HFFc6 (cell line): Measurements from ENCODE around the gene LZTFL1. TPM values are rescaled to one million over a fixed set of nuclear protein-coding genes. Genes with fewer than 3 reads are reported as not detected.

ENCODE experiments used
- DNase-seq: peaks from one replicate; pipeline ENCODE4 v3.0.0-alpha.2; 2018
- H3K27ac Mint-ChIP-seq: 2 replicates; pipeline ENCODE4 v1.8.0; 2020; ENCODE audit warnings: mild to moderate bottlenecking, mixed read lengths
- H3K27me3 Mint-ChIP-seq: 2 replicates; pipeline ENCODE4 v1.8.0; 2021; ENCODE audit warnings: mild to moderate bottlenecking, moderate library complexity, mixed read lengths; ENCODE audit not compliant: insufficient read depth
- H3K36me3 Mint-ChIP-seq: 2 replicates; pipeline ENCODE4 v1.8.0; 2021; ENCODE audit warnings: low read depth, mixed read lengths
- H3K4me1 Mint-ChIP-seq: 2 replicates; pipeline ENCODE4 v1.8.0; 2020; ENCODE audit warnings: low read depth, mixed read lengths
- H3K4me3 Mint-ChIP-seq: 2 replicates; pipeline ENCODE4 v1.8.0; 2020; ENCODE audit warnings: mild to moderate bottlenecking, moderate library complexity, mixed read lengths
- H3K9me3 Mint-ChIP-seq: 2 replicates; pipeline ENCODE4 v1.8.0; 2020; ENCODE audit warnings: mild to moderate bottlenecking, mixed read lengths
- CTCF ChIP-seq: fragments of 200-600 bp; sonication (generic); IDR thresholded peaks from 2 replicates; pipeline ENCODE4 v1.5.0; 2021; ENCODE audit warnings: antibody characterized with exemption, mild to moderate bottlenecking
- total RNA-seq, 6 experiments: library from RNA; stranded (reverse); fragmentation: NEBNext Ultra II Directional; extraction: Animal tissue kit (Norgen Biotek cat#: 25700); gene quantifications; 2 replicates in 1 of 6; 3 replicates in 5 of 6; pipeline ENCODE4 v1.2.3, GENCODE V29; 2021

The LZTFL1 gene
- total RNA-seq, 6 experiments from 2014 or later = 13.0 to 20.0 (median 15.8) TPM

GRCh38 chr3:45782381-45782780, 59.5 kb downstream of the LZTFL1 start:
- no peak overlapping the region for H3K27ac Mint-ChIP-seq
- no peak for TF ChIP-seq CTCF
- DNase-seq = no peak
- no peak overlapping the region for H3K4me3 Mint-ChIP-seq
- peaks cover 50% of the 10 kb centered on the region for H3K27me3 Mint-ChIP-seq
- H3K4me1 Mint-ChIP-seq = no peaks in the 10 kb centered on the region
- H3K36me3 Mint-ChIP-seq = no peaks in the 10 kb centered on the region
- H3K9me3 Mint-ChIP-seq = no peaks in the 10 kb centered on the region

GRCh38 chr3:45781841-45782240, 60.1 kb downstream of the LZTFL1 start:
- Mint-ChIP-seq H3K9me3 (no peaks in the 10 kb centered on the region), H3K4me3 (no peak overlapping the region), H3K27me3 (peaks cover 49% of the 10 kb centered on the region), H3K36me3 (no peaks in the 10 kb centered on the region), H3K27ac (no peak overlapping the region), H3K4me1 (no peaks in the 10 kb centered on the region)
- TF ChIP-seq CTCF = no peak
- no peak for DNase-seq

GRCh38 chr3:45781271-45781670, 60.6 kb downstream of the LZTFL1 start:
- Mint-ChIP-seq H3K4me1 (no peaks in the 10 kb centered on the region), H3K4me3 (no peak overlapping the region), H3K27ac (no peak overlapping the region), H3K9me3 (no peaks in the 10 kb centered on the region), H3K36me3 (no peaks in the 10 kb centered on the region), H3K27me3 (peaks cover 49% of the 10 kb centered on the region)
- no peak for DNase-seq
- TF ChIP-seq CTCF = no peak

- no peak for TF ChIP-seq CTCF
- DNase-seq = no peak
- Mint-ChIP-seq H3K36me3 (no peaks in the 10 kb centered on the region), H3K27me3 (peaks cover 46% of the 10 kb centered on the region), H3K9me3 (no peaks in the 10 kb centered on the region), H3K27ac (no peak overlapping the region), H3K4me3 (no peak overlapping the region), H3K4me1 (no peaks in the 10 kb centered on the region)
Measured at GRCh38 chr3:45779746-45780735, 61.9 kb downstream of the LZTFL1 start.

GRCh38 chr3:45778761-45779201, 63.1 kb downstream of the LZTFL1 start:
- no peak for TF ChIP-seq CTCF
- H3K27me3 Mint-ChIP-seq = peaks cover 42% of the 10 kb centered on the region
- H3K36me3 Mint-ChIP-seq = no peaks in the 10 kb centered on the region
- DNase-seq = no peak
- no peaks in the 10 kb centered on the region for H3K4me1 Mint-ChIP-seq
- no peak overlapping the region for H3K4me3 Mint-ChIP-seq
- H3K27ac Mint-ChIP-seq = no peak overlapping the region
- no peaks in the 10 kb centered on the region for H3K9me3 Mint-ChIP-seq
